HG02852 (cell line): ENCODE measurements around the gene CRTC2.
A peak's percentile ranks its signal among the peaks of the same experiment; 100 is the strongest.

Experiments used
- ATAC-seq: cut with Tn5 transposase; IDR thresholded peaks from one replicate; pipeline ENCODE4 v1.9.1; 2021; ENCODE audit warnings: mild to moderate bottlenecking, moderate library complexity; ENCODE audit not compliant: unreplicated experiment

Gene CRTC2

GRCh38 chr1:153951183-153951582, 7.2 kb downstream of the CRTC2 start:
- ATAC-seq, result no peak

DNA sequence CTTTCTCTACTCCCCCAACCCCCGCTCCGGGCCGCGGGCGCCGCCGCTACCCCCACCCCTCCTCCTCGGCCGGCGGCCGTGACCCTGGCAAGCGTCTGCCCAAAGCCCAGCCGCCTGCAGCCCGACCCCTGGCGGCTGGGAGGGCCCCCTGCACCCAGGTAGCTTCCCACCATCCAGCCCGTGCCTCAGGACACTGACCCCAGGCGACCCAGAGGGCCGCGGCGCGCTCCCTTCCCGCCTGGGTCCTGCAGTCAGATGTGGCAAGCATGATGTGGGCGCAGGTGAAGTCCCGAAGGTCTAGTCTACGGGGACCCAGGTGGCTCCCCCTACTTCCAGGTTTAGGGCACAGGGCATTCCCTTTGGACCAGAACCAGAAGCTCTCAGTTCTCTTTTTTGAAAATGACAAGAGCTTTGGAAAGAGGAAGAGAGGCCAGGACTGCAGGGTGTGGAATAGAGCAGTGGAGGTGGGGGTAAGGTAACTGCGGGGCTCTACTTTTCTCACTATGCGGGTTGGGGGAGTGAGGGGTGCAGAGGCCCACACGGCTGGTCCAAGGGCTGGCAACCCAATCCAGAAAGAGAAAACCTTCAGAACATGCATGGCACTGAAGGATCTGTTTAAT, 11.7 kb downstream of the CRTC2 start, which contains the start of gene DENND4B:
Gene DENND4B, minus strand, starts transcription at position 97 of the 620 bp plus-strand sequence. CDS start 2,344 bp downstream, outside the sequence.
- ATAC-seq, result peak; percentile 64

- peak; percentile 68 for ATAC-seq
Measured at GRCh38 chr1:153945795-153946621, 12.4 kb downstream of the CRTC2 start.

DNA sequence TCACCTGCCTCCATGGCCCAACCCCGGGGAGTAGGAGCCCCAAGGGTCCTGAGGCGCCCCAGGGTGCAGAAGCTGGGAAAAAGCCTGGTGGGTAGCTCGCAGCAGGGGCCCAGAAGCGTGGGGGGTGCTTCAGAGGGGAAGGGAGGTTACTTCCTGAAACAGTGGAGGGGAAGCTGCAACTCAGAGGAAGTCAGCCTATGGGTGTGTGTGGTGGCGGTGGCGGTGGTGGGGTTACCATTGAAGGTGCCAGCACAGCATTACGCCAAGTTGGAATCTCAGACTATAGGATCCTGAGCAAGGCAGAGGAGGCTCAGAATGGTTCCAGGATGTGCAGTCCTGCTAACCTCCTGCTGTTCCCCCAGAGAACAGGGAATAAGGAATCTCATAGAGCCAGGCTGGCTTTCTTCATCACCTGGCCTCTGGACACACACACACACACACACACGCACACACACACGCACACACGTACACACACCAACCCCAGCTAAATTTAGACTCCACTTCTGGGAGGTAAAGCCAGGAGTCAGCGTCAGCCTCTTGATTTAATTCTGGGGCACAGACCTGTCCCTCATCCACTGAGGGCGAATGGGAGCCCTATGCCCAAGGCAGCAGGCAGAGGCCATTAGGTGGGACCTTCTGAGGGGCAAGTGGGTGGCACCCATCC, 13.1 kb downstream of the CRTC2 start:
- peak; percentile 5 for ATAC-seq

- no peak for ATAC-seq
Measured at GRCh38 chr1:153944827-153945117, 13.6 kb downstream of the CRTC2 start.

GRCh38 chr1:153944005-153944826, 14.2 kb downstream of the CRTC2 start:
- no peak for ATAC-seq

- ATAC-seq, result no peak
Measured at GRCh38 chr1:153942766-153943549, 15.5 kb downstream of the CRTC2 start.

DNA sequence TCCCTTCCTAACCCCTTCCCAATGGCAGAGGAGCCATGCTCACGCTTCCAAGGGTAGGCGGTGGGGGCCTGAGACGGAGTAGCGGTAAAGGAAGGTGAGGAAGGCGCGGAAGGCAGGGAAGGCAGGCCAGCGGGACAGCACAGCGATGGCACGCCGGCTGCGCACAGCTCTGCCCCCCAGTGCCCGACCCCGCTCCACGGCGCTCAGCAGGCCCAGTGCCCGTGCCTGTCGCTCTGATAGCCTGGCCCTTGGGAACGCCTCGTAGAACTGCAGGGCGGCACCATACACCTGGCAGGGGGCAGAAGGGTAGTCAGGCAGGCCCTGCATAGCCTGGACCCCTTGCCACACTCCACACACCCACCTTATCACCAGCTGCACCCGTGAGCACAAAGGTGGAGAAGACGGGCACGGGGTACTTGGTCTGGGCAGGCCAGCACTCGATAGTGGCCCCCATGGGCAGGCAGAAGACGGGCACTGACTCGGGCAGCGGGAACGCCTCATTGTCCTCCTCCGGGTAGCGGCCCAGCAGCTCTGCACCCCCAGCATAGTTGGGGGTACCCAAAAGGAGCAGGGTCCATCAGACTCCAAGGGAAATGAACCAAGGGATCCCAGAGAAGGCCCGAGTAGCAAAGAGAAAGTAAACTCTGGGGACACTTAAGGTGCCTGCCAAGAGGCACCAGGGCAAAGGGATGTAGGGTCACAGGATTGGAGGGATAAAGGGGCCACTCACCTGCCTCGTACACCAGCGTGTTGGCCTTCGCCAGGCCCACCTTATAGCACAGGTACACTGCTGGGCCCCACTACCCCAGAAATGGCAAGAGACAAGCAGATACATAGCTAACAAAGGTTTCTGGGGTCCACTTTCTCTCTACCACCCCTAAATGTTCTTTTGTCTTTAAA, 16.3 kb downstream of the CRTC2 start:
- no peak for ATAC-seq

- no peak for ATAC-seq
Measured at GRCh38 chr1:153940756-153941155, 17.7 kb downstream of the CRTC2 start.

GRCh38 chr1:153939476-153939875, 18.9 kb downstream of the CRTC2 start:
- ATAC-seq, result no peak

GRCh38 chr1:153938996-153939395, 19.4 kb downstream of the CRTC2 start:
- no peak for ATAC-seq

DNA sequence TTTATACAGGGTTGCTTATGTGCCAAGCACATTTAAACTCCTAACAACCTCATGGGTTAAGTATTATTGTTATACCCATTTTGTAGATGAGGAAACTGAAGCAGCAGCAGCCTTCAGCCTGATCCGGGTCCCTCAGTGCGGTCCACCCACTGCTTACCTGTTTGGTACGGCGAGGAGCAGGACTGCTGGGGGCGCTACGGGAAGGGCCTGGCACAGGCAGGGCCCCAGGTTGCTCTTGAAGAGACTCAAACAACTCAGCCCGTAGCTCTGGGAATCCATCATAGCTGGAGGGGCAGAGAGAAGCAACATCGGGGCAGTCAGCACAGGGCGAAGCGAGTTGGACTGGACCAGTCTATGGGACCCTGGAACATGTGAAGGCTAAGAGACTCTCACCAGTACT, 21.1 kb downstream of the CRTC2 start:
- ATAC-seq, result no peak

GRCh38 chr1:153936011-153936802, 22.2 kb downstream of the CRTC2 start:
- no peak for ATAC-seq

DNA sequence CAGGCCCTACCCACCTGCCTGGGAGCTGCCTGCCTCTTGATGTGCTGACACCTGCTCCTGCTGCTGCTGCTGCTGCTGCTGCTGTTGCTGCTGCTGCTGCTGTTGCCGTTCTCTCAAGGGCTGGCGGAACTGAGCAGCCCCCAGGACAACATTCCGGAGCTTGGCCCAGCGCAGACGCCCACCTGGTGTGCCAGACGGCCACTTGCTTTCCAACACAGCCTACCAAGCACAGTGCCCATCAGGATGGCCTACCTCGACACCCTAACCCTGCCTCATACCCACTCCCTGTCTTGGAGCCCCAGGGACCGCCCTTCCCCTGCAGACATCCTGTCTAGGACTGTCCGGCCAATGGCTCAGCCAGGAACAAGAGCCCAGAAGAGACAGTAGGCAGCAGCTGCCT, 23.7 kb downstream of the CRTC2 start:
- no peak for ATAC-seq

GRCh38 chr1:153933955-153934354, 24.5 kb downstream of the CRTC2 start:
- no peak for ATAC-seq

DNA sequence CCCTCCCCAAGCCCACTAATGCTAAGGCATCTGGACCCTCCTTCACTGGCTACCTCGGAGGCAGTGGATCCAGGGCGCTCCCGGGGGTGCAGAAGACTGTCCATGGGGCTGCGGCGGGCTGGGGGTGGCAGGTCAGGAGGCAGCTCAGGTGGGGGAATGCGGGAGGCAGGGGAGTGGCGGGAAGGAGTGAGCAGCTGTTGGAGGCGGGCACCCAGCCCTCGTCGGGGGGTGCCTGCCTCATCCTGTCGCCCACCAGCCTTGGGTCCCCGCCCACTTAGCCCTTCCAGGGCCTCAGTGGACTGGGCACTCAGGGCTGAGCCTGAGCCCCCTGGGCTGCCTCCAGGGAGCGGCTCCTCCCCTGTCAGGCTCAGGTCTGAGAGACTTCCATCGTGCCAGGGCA, 25.0 kb downstream of the CRTC2 start:
- no peak for ATAC-seq

DNA sequence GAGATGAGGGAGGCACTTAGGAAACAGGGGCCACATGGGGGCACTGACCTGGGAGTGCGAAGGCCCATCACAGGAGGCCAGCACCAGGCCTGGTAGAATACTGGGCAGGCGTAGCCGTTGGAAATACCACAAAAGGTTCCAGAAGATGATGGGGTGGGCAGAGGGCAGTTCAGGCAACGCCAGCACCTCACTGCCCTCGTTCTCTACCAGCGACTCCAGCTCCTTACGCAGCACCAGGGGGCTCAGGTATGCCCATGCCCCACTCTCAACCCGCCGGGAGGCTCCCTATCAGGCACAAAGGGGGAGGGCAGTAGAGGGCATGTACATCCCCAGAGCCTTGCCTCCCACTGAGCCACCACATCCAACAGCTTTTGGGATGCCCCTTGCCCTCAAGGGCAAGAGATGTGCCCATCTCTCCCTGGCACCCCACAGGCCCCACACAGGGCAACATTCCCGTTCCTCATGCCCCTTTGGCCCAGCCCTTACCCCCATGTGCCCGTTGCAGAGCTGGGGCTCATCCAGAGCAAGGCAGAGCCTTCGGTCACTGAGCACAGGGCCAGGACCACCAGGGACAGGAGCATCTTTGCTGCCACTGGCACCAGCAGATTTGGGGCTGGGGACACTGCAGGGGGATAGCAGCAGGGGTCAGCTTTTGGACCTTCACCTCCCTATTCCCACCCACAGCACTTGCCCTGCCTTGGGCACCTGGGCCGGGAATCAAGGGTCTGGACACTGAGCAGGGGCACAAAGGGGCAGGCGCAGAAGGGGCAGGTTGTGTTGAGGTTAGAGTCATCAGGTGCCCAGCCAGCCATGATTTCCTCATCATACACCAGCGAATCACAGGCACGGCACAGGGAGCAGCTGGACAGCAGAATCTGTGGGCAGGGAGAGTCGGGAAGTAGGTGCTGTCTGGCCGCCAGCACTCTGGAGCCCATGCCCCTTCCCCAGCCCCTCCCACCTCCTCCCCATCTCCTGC, 26.0 kb downstream of the CRTC2 start:
- no peak for ATAC-seq
